CD14-positive monocyte (primary cell): ENCODE data around the gene MISP3. TPM values are rescaled to one million over a fixed set of nuclear protein-coding genes. Genes with fewer than 3 reads are reported as not detected.

Source experiments
- DNase-seq, 3 donors: peaks; one replicate each; pipeline ENCODE4 v3.0.0-alpha.2; 2011 to 2022
- H2AFZ ChIP-seq: 2 replicates; pipeline ENCODE4 v1.6.0; 2012; ENCODE audit warnings: mild to moderate bottlenecking, low read depth, low read length, inconsistent platforms; ENCODE audit not compliant: insufficient read depth, poor library complexity, severe bottlenecking
- H3K27ac ChIP-seq, 2 donors: 1 replicate in 1 of 2; 2 replicates in 1 of 2; pipeline ENCODE4 v1.5.1; 2012 to 2013; ENCODE audit warnings: low read length in 2 of 2, control low read depth in 1 of 2, inconsistent platforms in 1 of 2, low read depth in 1 of 2, mild to moderate bottlenecking in 1 of 2
- H3K27me3 ChIP-seq, 2 donors: one replicate each; pipeline versions ENCODE4 v1.6.0 to v1.6.1; 2011 to 2013; ENCODE audit warnings: low read length in 2 of 2; ENCODE audit not compliant: control insufficient read depth in 2 of 2, insufficient read depth in 2 of 2
- H3K36me3 ChIP-seq, 2 donors: replicated peaks in 1 of 2; 1 replicate in 1 of 2; 2 replicates in 1 of 2; pipeline versions ENCODE4 v1.5.1 to v1.6.1; 2012 to 2013; ENCODE audit warnings: low read length in 2 of 2, control low read depth in 1 of 2, inconsistent platforms in 1 of 2, mild to moderate bottlenecking in 1 of 2; ENCODE audit not compliant: insufficient read depth in 2 of 2, control insufficient read depth in 1 of 2
- H3K4me1 ChIP-seq, 2 donors: 1 replicate in 1 of 2; 2 replicates in 1 of 2; pipeline versions ENCODE4 v1.5.1 to v1.6.1; 2012 to 2013; ENCODE audit warnings: low read length in 2 of 2, control low read depth in 1 of 2, inconsistent platforms in 1 of 2, mild to moderate bottlenecking in 1 of 2, moderate library complexity in 1 of 2; ENCODE audit not compliant: insufficient read depth in 2 of 2, control insufficient read depth in 1 of 2
- H3K4me2 ChIP-seq: replicated peaks from 2 replicates; pipeline ENCODE3; 2012; ENCODE audit warnings: low read length, moderate library complexity, mild to moderate bottlenecking; ENCODE audit not compliant: poor library complexity, severe bottlenecking; ENCODE audit errors: extremely low read depth
- H3K4me3 ChIP-seq, 3 experiments: fragments of 200-600 bp in 1 of 3; sonication (generic) in 1 of 3; replicated peaks in 1 of 3; 1 replicate in 2 of 3; 2 replicates in 1 of 3; pipeline ENCODE4 v1.5.1; 2011 to 2013; ENCODE audit warnings: low read length in 3 of 3, mild to moderate bottlenecking in 3 of 3, control low read depth in 2 of 3, low read depth in 2 of 3, inconsistent platforms in 1 of 3, moderate library complexity in 1 of 3
- H3K79me2 ChIP-seq: 2 replicates; pipeline ENCODE4 v1.6.0; 2012; ENCODE audit warnings: mild to moderate bottlenecking, control low read depth, inconsistent platforms, low read length, moderate library complexity; ENCODE audit not compliant: insufficient read depth
- H3K9ac ChIP-seq: 2 replicates; pipeline ENCODE4 v1.6.0; 2017; ENCODE audit warnings: low read length, mild to moderate bottlenecking; ENCODE audit not compliant: insufficient read depth, poor library complexity, severe bottlenecking
- H3K9me3 ChIP-seq, 2 donors: replicated peaks in 1 of 2; 1 replicate in 1 of 2; 2 replicates in 1 of 2; pipeline versions ENCODE4 v1.5.1 to v1.6.1; 2012 to 2013; ENCODE audit warnings: low read length in 2 of 2, control low read depth in 1 of 2; ENCODE audit not compliant: control insufficient read depth in 1 of 2, insufficient read depth in 1 of 2
- H4K20me1 ChIP-seq: 2 replicates; pipeline ENCODE4 v1.6.0; 2012; ENCODE audit warnings: mild to moderate bottlenecking, low read length, control low read depth, moderate library complexity; ENCODE audit not compliant: insufficient read depth
- H3K27ac Mint-ChIP-seq, 7 donors: one replicate each; pipeline ENCODE4 v1.8.0; 2020; ENCODE audit warnings: mild to moderate bottlenecking in 7 of 7, mixed read lengths in 7 of 7, moderate library complexity in 6 of 7, inconsistent platforms in 2 of 7
- H3K27me3 Mint-ChIP-seq, 3 donors: one replicate each; pipeline ENCODE4 v1.8.0; 2021 to 2022; ENCODE audit warnings: low read depth in 3 of 3, mild to moderate bottlenecking in 3 of 3, mixed read lengths in 3 of 3, moderate library complexity in 3 of 3, inconsistent platforms in 1 of 3
- H3K36me3 Mint-ChIP-seq, 2 donors: one replicate each; pipeline ENCODE4 v1.8.0; 2020; ENCODE audit warnings: mixed read lengths in 2 of 2, inconsistent platforms in 1 of 2, mild to moderate bottlenecking in 1 of 2
- H3K4me1 Mint-ChIP-seq: one replicate; pipeline ENCODE4 v1.8.0; 2020; ENCODE audit warnings: mild to moderate bottlenecking, mixed read lengths
- H3K4me3 Mint-ChIP-seq, 2 donors: one replicate each; pipeline ENCODE4 v1.8.0; 2020; ENCODE audit warnings: mild to moderate bottlenecking in 2 of 2, mixed read lengths in 2 of 2, moderate library complexity in 1 of 2
- H3K9me3 Mint-ChIP-seq, 7 donors: one replicate each; pipeline ENCODE4 v1.8.0; 2020 to 2022; ENCODE audit warnings: mixed read lengths in 7 of 7, mild to moderate bottlenecking in 6 of 7, moderate library complexity in 6 of 7, inconsistent platforms in 2 of 7
- CTCF ChIP-seq: fragments of 200-600 bp; IDR thresholded peaks from one replicate; pipeline ENCODE4 v1.8.0; 2022; ENCODE audit warnings: antibody characterized with exemption, mild to moderate bottlenecking
- WGBS: methylation state at CpG from one replicate; pipeline ENCODE4 v1.1.5; 2013; ENCODE audit warnings: missing lambda C conversion rate; ENCODE audit not compliant: insufficient coverage; 5-methylcytosine and 5-hydroxymethylcytosine counted together
- intact Hi-C, 2 donors: fragments of 100-400 bp; cut with micrococcal nuclease; formaldehyde crosslinking; loops; one replicate each; pipeline versions ENCODE4 v1.15.0 to v1.15.1; 2023
- polyA plus RNA-seq, 3 donors: library from polyadenylated mRNA; depleted of rRNA in 1 of 3; unstranded in 2 of 3; stranded (reverse) in 1 of 3; fragments of 300-500 nt in 2 of 3; fragments of >200 nt in 1 of 3; fragmentation: Illumina TruSeq in 2 of 3; gene quantifications; 1 replicate in 2 of 3; 2 replicates in 1 of 3; pipeline ENCODE4 v1.2.3, GENCODE V29; 2012 to 2021

Gene MISP3
- polyA plus RNA-seq, 3 donors = 0.42 to 0.77 (median 0.52) TPM

GRCh38 chr19:14081797-14082674, 9.4 kb downstream of the MISP3 start:
- Histone ChIP-seq H3K4me2 (peak overlapping the region; percentile 100), H4K20me1 (no peaks in the 10 kb centered on the region), H3K4me1 (peaks cover 49 to 53% of the 10 kb centered on the region in 2 donors), H2AFZ (peak overlapping the region; percentile 96), H3K9ac (peak overlapping the region; percentile 81), H3K79me2 (no peaks in the 10 kb centered on the region), H3K36me3 (no peaks in the 10 kb centered on the region), H3K9me3 (no peaks in the 10 kb centered on the region), H3K4me3 (peak overlapping the region; percentile 57 to 96 (median 72)), H3K27ac (peak overlapping the region; percentile 57 to 84), H3K27me3 (no peaks in the 10 kb centered on the region)
- TF ChIP-seq CTCF = no peak
- H3K4me3 Mint-ChIP-seq = peak overlapping the region; percentile 88 to 94
- no peaks in the 10 kb centered on the region for H3K9me3 Mint-ChIP-seq
- H3K27me3 Mint-ChIP-seq = peaks cover 0 to 3% (median 2%) of the 10 kb centered on the region in 3 donors
- H3K27ac Mint-ChIP-seq = peak overlapping the region; percentile 91 to 98 (median 94)
- 31% methylated on average over 16 of the region's 24 CpGs for WGBS
- peaks cover 3 to 7% of the 10 kb centered on the region in 2 donors for H3K36me3 Mint-ChIP-seq
- intact Hi-C loops = loop anchor here (1.0 to 5.0 kb wide), 4 partner anchors 35 to 76 kb away; partner anchors contain the start of genes PRKACA (in 2 of the 2), ASF1B (in 1 of the 2) and RFX1 (in 1 of the 2)
- H3K4me1 Mint-ChIP-seq = peaks cover 36% of the 10 kb centered on the region
- DNase-seq = peak in 1 of 3 donors; percentile 50

- H3K4me3 Mint-ChIP-seq = no peak overlapping the region
- Histone ChIP-seq H3K27me3 (no peaks in the 10 kb centered on the region), H3K79me2 (no peaks in the 10 kb centered on the region), H2AFZ (no peak overlapping the region), H3K4me1 (peaks cover 43 to 47% of the 10 kb centered on the region in 2 donors), H3K36me3 (no peaks in the 10 kb centered on the region), H3K9ac (no peak overlapping the region), H3K27ac (no peak overlapping the region), H4K20me1 (no peaks in the 10 kb centered on the region), H3K4me3 (no peak overlapping the region), H3K9me3 (no peaks in the 10 kb centered on the region), H3K4me2 (peak overlapping the region; percentile 100)
- no peak for DNase-seq
- H3K9me3 Mint-ChIP-seq = no peaks in the 10 kb centered on the region
- no peak for TF ChIP-seq CTCF
- H3K27ac Mint-ChIP-seq = peak overlapping the region in 1 of 7 donors; percentile 76
- peaks cover 0 to 3% (median 2%) of the 10 kb centered on the region in 3 donors for H3K27me3 Mint-ChIP-seq
- peaks cover 3 to 7% of the 10 kb centered on the region in 2 donors for H3K36me3 Mint-ChIP-seq
- intact Hi-C loops = loop anchor here in 1 of 2 donors (5.0 kb wide), 1 partner anchor 35 kb away; the partner anchor contains the start of gene PRKACA
- peaks cover 31% of the 10 kb centered on the region for H3K4me1 Mint-ChIP-seq
- WGBS = 80% methylated on average over 1 of the region's 1 CpG
These were observed 10.0 kb downstream of the MISP3 start for GRCh38 chr19:14082675-14082960.
